RWPE1 (cell line): ENCODE measurements around the gene KDM4B.

ENCODE experiments used
- CTCF ChIA-PET: fragments of 350-600 bp; sonication (Branson Sonifier 250); formaldehyde crosslinking; extraction: SDS; loops from one replicate; lab custom pipeline; 2021; lab: Yijun Ruan, JAX
- POLR2A ChIA-PET: fragments of 400-600 bp; formaldehyde crosslinking; extraction: SDS; loops from one replicate; lab custom pipeline; 2020; ENCODE audit warnings: antibody characterized with exemption; ENCODE audit not compliant: low non-redundant PET; lab: Yijun Ruan, JAX
- DNase-seq: peaks from one replicate; pipeline ENCODE4 v3.0.0; 2012; ENCODE audit warnings: low spot score
- H3K27ac ChIP-seq: fragments of 450-650 bp; 2 replicates; pipeline ENCODE4 v1.5.1; 2017
- CTCF ChIP-seq: fragments of 450-650 bp; conservative IDR thresholded peaks from 2 replicates; pipeline ENCODE4 v1.5.1; 2017; ENCODE audit warnings: low read depth, mild to moderate bottlenecking

Gene KDM4B

GRCh38 chr19:4987256-4987655 lies 18.3 kb downstream of the KDM4B start:
- TF ChIP-seq CTCF = no peak
- no peak for DNase-seq
- CTCF ChIA-PET = interaction anchor here (1.3 kb wide), 1 partner anchor 14 kb away, joined by 4 read pairs; no protein-coding TSS in a partner anchor
- POLR2A ChIA-PET = no interaction called here
- no peak overlapping the region for H3K27ac ChIP-seq

GRCh38 chr19:4987692-4988370 lies 18.9 kb downstream of the KDM4B start:
- peak overlapping the region; percentile 28 for H3K27ac ChIP-seq
- ChIA-PET POLR2A (no interaction called here), CTCF (interaction anchor here (0.5 to 1.3 kb wide), 4 partner anchors 14 to 617 kb away, joined by 3 to 4 read pairs (median 4); no protein-coding TSS in a partner anchor)
- no peak for DNase-seq
- no peak for TF ChIP-seq CTCF

- H3K27ac ChIP-seq = peak overlapping the region; percentile 28
- no peak for TF ChIP-seq CTCF
- CTCF ChIA-PET = interaction anchor here (0.7 kb wide), 1 partner anchor 14 kb away, joined by 3 read pairs; no protein-coding TSS in a partner anchor
- no peak for DNase-seq
- POLR2A ChIA-PET = no interaction called here
These were observed 19.9 kb downstream of the KDM4B start for GRCh38 chr19:4988770-4989251.

GRCh38 chr19:4990306-4990705 lies 21.4 kb downstream of the KDM4B start:
- TF ChIP-seq CTCF = no peak
- H3K27ac ChIP-seq = peak overlapping the region; percentile 32
- DNase-seq = no peak
- POLR2A ChIA-PET = no interaction called here
- CTCF ChIA-PET = no interaction called here

GRCh38 chr19:4991538-4991937 lies 22.6 kb downstream of the KDM4B start:
- CTCF ChIA-PET = no interaction called here

More at GRCh38 chr19:4991538-4991937, 22.6 kb downstream of the KDM4B start:
- no peak for DNase-seq
- no peak overlapping the region for H3K27ac ChIP-seq
- TF ChIP-seq CTCF = no peak
- POLR2A ChIA-PET = no interaction called here
